Stimulated activated CD4-positive, alpha-beta T cell treated with anti-CD3 and anti-CD28 coated beads, Interleukin-4, amount 100 ng/mL, for 1 hour (primary cell): Measurements from ENCODE around the gene CDC42EP3.

ENCODE experiments used
- DNase-seq: peaks from one replicate; pipeline ENCODE4 v3.0.0-alpha.2; 2020

The CDC42EP3 gene

GRCh38 chr2:37671009-37671815 lies at the start of gene CDC42EP3:
CDC42EP3 (minus strand) TSS chr2:37671642; CDS start chr2:37646587, 25,055 bp downstream.
- peak; percentile 78 for DNase-seq

- DNase-seq: no peak
Measured at GRCh38 chr2:37721201-37721560, 49.7 kb upstream of the CDC42EP3 start.

GRCh38 chr2:37720533-37721200 lies 49.2 kb upstream of the CDC42EP3 start:
- DNase-seq: no peak

- no peak for DNase-seq
Measured at GRCh38 chr2:37718515-37719161, 47.2 kb upstream of the CDC42EP3 start.

GRCh38 chr2:37713258-37713700 lies 41.8 kb upstream of the CDC42EP3 start:
- DNase-seq: no peak

GRCh38 chr2:37711831-37712230 lies 40.4 kb upstream of the CDC42EP3 start:
- no peak for DNase-seq

GRCh38 chr2:37711308-37711731 lies 39.9 kb upstream of the CDC42EP3 start:
- no peak for DNase-seq

GRCh38 chr2:37709111-37709510 lies 37.7 kb upstream of the CDC42EP3 start:
- no peak for DNase-seq

- no peak for DNase-seq
Measured at GRCh38 chr2:37708146-37708545, 36.7 kb upstream of the CDC42EP3 start.

- no peak for DNase-seq
Measured at GRCh38 chr2:37707393-37707792, 36.0 kb upstream of the CDC42EP3 start.

GRCh38 chr2:37706334-37707183 lies 35.1 kb upstream of the CDC42EP3 start:
- no peak for DNase-seq

GRCh38 chr2:37705191-37705590 lies 33.7 kb upstream of the CDC42EP3 start:
- no peak for DNase-seq

GRCh38 chr2:37698931-37699481 lies 27.6 kb upstream of the CDC42EP3 start:
- no peak for DNase-seq

- no peak for DNase-seq
Measured at GRCh38 chr2:37695336-37695735, 23.9 kb upstream of the CDC42EP3 start.

GRCh38 chr2:37692711-37693110 lies 21.3 kb upstream of the CDC42EP3 start:
- no peak for DNase-seq

GRCh38 chr2:37689751-37690150 lies 18.3 kb upstream of the CDC42EP3 start:
- DNase-seq: no peak

- DNase-seq: no peak
Measured at GRCh38 chr2:37688771-37689468, 17.5 kb upstream of the CDC42EP3 start.

- DNase-seq: no peak
Measured at GRCh38 chr2:37686792-37687526, 15.5 kb upstream of the CDC42EP3 start.

GRCh38 chr2:37684809-37685208 lies 13.4 kb upstream of the CDC42EP3 start:
- DNase-seq: no peak

GRCh38 chr2:37683921-37684780 lies 12.7 kb upstream of the CDC42EP3 start:
- no peak for DNase-seq
